Measurements from ENCODE around the gene ZNF524. TPM values are rescaled to one million over a fixed set of nuclear protein-coding genes. Genes with fewer than 3 reads are reported as not detected.

ZNF524 gene
- total RNA-seq, 1 experiment from 2014 or later, result 26.4 TPM

DNA sequence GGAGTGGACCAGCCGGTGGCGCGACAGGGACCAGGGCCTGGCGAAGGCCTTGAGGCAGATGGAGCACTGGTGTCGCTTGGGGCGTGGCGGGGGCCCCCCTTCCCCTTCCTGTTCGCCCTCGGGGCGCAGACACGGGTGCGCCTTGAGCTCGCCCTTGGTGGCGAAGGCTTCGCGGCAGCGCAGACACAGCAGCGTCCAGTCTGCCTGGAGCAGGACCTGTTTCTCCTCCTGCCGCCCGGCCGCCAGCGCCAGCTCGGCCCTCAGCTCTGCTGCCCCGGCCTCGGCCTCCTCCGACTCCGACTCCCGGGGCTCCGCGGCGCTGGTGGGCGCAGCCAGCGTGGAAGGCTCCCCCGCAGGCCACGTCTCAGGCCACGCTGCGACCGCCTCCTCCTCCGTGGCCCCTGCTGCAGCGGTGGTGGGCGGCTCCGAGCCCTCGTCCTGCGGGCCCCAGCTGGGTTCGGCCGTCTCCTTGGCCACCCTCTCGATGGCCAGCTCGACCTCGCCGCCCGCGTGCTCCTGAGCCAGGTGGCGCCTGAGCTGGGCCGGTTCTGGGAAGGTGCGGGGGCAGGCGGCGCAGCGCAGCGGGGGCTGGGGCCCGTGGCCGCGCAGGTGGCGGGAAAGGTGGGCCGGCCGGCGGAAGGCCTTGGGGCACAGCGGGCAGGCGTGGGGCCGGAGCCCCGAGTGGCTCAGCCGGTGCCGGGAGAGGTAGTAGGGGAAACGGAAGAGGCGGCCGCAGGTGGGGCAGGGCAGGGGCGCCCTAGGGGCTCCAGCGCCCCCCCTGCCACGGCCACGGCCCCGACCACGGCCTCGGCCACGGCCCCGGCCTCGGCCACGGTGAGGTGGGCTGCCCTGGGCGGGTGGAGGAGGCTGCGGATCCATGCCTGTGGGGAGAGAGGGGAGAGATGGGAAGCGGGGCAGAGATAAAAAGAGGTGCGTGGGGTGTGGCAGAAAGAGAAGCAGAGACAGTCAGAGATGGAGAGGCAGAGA is 21.0 kb upstream of the ZNF524 start:
- in situ Hi-C loops (cut with HindIII; ENCODE audit: low pct_unique_long_range_greater_than_20kb, low sequenced_read_pairs) (no loop called here), intact Hi-C loops (cut with micrococcal nuclease; ENCODE audit: unreplicated experiment) (no loop called here)
- CTCF ChIA-PET, result no interaction called here
- no peak for TF ChIP-seq POLR2AphosphoS5 (IDR thresholded peaks at IDR 0.05; ENCODE audit: low read depth, low read length)
- TF ChIP-seq, protein P1, sequence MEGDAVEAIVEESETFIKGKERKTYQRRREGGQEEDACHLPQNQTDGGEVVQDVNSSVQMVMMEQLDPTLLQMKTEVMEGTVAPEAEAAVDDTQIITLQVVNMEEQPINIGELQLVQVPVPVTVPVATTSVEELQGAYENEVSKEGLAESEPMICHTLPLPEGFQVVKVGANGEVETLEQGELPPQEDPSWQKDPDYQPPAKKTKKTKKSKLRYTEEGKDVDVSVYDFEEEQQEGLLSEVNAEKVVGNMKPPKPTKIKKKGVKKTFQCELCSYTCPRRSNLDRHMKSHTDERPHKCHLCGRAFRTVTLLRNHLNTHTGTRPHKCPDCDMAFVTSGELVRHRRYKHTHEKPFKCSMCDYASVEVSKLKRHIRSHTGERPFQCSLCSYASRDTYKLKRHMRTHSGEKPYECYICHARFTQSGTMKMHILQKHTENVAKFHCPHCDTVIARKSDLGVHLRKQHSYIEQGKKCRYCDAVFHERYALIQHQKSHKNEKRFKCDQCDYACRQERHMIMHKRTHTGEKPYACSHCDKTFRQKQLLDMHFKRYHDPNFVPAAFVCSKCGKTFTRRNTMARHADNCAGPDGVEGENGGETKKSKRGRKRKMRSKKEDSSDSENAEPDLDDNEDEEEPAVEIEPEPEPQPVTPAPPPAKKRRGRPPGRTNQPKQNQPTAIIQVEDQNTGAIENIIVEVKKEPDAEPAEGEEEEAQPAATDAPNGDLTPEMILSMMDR (IDR thresholded peaks at IDR 0.05), result no peak
- TF ChIP-seq, protein P2, sequence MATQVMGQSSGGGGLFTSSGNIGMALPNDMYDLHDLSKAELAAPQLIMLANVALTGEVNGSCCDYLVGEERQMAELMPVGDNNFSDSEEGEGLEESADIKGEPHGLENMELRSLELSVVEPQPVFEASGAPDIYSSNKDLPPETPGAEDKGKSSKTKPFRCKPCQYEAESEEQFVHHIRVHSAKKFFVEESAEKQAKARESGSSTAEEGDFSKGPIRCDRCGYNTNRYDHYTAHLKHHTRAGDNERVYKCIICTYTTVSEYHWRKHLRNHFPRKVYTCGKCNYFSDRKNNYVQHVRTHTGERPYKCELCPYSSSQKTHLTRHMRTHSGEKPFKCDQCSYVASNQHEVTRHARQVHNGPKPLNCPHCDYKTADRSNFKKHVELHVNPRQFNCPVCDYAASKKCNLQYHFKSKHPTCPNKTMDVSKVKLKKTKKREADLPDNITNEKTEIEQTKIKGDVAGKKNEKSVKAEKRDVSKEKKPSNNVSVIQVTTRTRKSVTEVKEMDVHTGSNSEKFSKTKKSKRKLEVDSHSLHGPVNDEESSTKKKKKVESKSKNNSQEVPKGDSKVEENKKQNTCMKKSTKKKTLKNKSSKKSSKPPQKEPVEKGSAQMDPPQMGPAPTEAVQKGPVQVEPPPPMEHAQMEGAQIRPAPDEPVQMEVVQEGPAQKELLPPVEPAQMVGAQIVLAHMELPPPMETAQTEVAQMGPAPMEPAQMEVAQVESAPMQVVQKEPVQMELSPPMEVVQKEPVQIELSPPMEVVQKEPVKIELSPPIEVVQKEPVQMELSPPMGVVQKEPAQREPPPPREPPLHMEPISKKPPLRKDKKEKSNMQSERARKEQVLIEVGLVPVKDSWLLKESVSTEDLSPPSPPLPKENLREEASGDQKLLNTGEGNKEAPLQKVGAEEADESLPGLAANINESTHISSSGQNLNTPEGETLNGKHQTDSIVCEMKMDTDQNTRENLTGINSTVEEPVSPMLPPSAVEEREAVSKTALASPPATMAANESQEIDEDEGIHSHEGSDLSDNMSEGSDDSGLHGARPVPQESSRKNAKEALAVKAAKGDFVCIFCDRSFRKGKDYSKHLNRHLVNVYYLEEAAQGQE (IDR thresholded peaks at IDR 0.05; ENCODE audit: insufficient read depth in 1 of 2, low read depth in 2 of 2, low read length in 1 of 2), result no peak
- no peak for TF ChIP-seq SIN3A (IDR thresholded peaks at IDR 0.05; ENCODE audit: borderline replicate concordance, insufficient read depth, low read depth, low read length)
- no peak for TF ChIP-seq TCF7L2 (IDR thresholded peaks at IDR 0.05; ENCODE audit: low read depth, low read length)
- peak overlapping the region; percentile 44 to 96 for H3K4me3 ChIP-seq (ENCODE audit: low read depth in 2 of 2, low read length in 2 of 2)
- DNase-seq (ENCODE audit: low read depth, low spot score) (no peak), ATAC-seq (no peak)
- H3K36me3 ChIP-seq (ENCODE audit: control insufficient read depth, insufficient read depth, low read length), result no peaks in the 10 kb centered on the region; the same call in 1 of the 2 replicates
- no peaks in the 10 kb centered on the region for H3K9me3 ChIP-seq (ENCODE audit: control insufficient read depth, insufficient read depth, low read depth, low read length)
- H3K4me1 ChIP-seq (ENCODE audit: control insufficient read depth, insufficient read depth, low read length), result peaks cover 15% of the 10 kb centered on the region
- POLR2A ChIA-PET, result interaction anchor here (0.6 kb wide), 1 partner anchor 27 kb away, joined by 4 read pairs; no protein-coding TSS in a partner anchor
- TSS peak; percentile 77 for BruUV-seq (replicated peaks)
- no peaks in the 10 kb centered on the region for H3K27me3 ChIP-seq (ENCODE audit: control insufficient read depth, insufficient read depth, low read length)
- peak overlapping the region; percentile 71 for H3K27ac ChIP-seq (ENCODE audit: low read length)

DNA sequence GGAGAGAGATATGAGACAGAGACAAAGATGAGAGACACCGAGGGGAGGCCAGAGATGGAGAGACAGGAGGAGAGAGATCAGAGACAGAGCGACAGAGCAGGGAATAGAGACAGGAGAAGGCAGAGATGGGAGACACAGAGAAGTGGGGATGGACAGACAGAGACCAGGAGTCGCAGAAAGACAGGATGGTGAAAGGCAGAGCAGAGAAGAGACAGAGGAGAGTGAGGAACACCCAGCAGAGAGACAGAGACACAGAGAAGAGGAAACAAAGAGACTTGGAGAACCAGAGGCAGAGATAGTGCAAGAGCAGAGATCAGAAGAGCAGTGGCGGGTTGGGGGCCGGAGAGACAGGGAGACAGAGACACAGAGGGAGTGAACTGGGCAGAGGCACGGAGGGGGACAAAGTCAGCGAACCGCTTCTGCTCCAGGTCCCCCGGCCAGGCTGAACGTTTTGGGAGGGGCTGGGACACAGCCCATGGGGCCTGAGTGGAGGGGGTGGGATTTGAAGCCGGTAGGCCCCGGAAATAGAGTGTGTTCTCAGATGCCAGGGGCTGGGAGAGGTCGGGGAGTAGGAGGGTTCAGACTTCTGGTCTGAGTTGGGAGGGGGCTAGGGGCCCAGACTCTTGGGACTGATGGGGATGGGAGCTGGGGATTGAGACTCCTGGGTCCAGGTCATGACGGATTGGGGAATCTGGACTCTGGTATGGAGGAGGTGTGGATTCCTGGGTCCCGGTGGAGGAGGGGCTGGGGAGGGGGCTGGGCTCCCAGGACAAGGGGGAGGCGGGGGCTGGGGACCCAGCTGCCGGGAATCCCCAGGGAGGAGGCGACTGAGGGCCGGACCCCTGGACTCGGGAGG is 20.1 kb upstream of the ZNF524 start:
- Histone ChIP-seq H3K4me3 (ENCODE audit: low read depth in 2 of 2, low read length in 2 of 2) (peak overlapping the region; percentile 44 to 96), H3K27me3 (ENCODE audit: control insufficient read depth, insufficient read depth, low read length) (no peaks in the 10 kb centered on the region), H3K27ac (ENCODE audit: low read length) (peak overlapping the region; percentile 71), H3K4me1 (ENCODE audit: control insufficient read depth, insufficient read depth, low read length) (peaks cover 15% of the 10 kb centered on the region), H3K9me3 (ENCODE audit: control insufficient read depth, insufficient read depth, low read depth, low read length) (no peaks in the 10 kb centered on the region), H3K36me3 (ENCODE audit: control insufficient read depth, insufficient read depth, low read length) (no peaks in the 10 kb centered on the region; the same call in 1 of the 2 replicates)
- 0 out of 2 replicates have a peak, but pooled peaks have one; percentile 44 for TF ChIP-seq SIN3A (IDR thresholded peaks at IDR 0.05; ENCODE audit: borderline replicate concordance, insufficient read depth, low read depth, low read length)
- TF ChIP-seq, protein P2 (IDR thresholded peaks at IDR 0.05; ENCODE audit: insufficient read depth in 1 of 2, low read depth in 2 of 2, low read length in 1 of 2), result no peak
- no peak; the same call in 1 of the 2 replicates for TF ChIP-seq POLR2AphosphoS5 (IDR thresholded peaks at IDR 0.05; ENCODE audit: low read depth, low read length)
- TF ChIP-seq, protein P1 (IDR thresholded peaks at IDR 0.05), result no peak
- intact Hi-C loops (cut with micrococcal nuclease; ENCODE audit: unreplicated experiment), result loop anchor here (5.0 kb wide), 1 partner anchor 33 kb away; the partner anchor contains the start of gene SBK3
- ATAC-seq (peak; percentile 64), DNase-seq (ENCODE audit: low read depth, low spot score) (no peak)
- CTCF ChIA-PET, result interaction anchor here (0.7 kb wide), 1 partner anchor 502 kb away, joined by 4 read pairs; no protein-coding TSS in a partner anchor
- POLR2A ChIA-PET, result interaction anchor here (1.8 kb wide), 1 partner anchor 19 kb away, joined by 10 read pairs; the partner anchor contains the start of gene FIZ1
- BruUV-seq (replicated peaks), result no TSS peak
- in situ Hi-C loops (cut with HindIII; ENCODE audit: low pct_unique_long_range_greater_than_20kb, low sequenced_read_pairs), result no loop called here

All from Panc1 (cell line).